Embryonic facial prominence (tissue), 1 donor: Measurements from ENCODE around the gene ZNF747.

ENCODE experiments used
- DNase-seq: peaks from one replicate; pipeline ENCODE4 v3.0.0-alpha.2; 2016; ENCODE audit errors: extremely low spot score

ZNF747 gene

DNA sequence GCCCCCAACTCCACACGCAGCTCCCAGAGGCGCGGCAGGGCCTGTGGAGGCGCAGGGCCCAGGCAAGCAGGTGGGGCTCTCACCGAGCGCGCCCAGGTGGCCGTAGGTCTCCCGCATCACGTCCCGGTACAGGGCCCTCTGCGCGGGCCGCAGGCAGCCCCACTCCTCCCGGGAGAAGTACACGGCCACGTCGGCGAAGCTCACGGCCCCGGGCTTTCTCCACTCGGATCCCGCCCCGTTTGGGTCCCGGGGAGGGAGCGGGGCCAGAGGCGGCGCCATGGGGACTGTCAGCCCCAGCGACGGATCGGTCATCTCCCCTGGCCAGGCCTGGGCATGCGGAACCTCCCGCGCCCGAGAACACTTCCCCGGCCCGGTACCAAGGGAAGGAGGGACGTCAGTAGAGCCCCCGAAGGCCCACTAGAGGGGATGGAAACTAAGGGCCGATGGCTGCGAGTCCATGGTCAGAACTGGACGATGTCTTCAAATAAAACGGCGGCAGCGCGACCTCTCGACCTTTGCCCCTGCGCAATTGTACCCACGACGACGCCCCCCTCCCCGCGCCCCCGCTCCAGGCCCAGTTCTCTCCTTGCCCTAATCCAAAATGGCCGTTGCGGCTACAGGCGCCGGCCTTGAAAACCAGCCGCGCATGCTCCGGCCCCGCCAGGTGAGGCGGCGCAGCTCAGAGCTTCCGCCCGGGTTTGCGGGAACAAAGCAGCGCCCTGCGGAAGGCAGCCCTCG lies at the start of gene ZNF747:
ZNF747 (minus strand) TSS at position 491 of the 738 bp plus-strand sequence; CDS start at position 312, 179 bp downstream.
- peak; percentile 78 for DNase-seq

DNA sequence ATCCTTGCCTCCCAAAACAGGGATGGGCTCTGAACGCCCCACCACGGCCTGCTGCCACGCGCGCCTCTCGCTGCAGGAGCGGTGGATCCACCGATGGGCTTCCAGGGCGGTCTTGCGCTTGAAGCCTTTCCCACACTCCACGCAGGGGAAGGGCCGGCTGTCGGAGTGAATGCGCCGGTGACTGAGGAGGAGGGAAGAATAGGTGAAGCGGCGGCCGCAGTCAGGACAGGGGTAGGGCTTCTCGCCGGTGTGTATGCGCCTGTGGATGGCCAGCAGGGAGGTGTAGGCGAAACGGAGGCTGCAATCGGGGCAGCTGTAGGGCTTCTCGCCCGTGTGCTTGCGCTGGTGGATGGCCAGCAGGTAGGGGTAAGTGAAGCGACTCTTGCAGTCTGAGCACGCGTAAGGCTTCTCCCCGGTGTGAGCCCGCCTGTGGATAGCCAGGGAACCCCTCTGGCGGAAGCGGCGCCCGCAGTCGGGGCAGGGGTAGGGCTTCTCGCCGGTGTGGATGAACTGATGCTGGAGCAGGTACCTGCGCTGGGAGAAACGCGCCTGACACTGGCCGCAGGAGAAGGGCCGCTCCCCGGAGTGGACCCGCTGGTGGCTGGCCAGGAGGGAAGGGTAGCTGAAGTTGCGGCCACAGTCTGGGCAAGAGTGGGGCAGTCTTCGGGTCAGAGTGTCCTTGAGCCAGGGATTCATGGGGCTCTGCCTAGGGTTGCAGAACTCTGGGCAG lies 48.1 kb upstream of the ZNF747 start:
- DNase-seq, result no peak

DNA sequence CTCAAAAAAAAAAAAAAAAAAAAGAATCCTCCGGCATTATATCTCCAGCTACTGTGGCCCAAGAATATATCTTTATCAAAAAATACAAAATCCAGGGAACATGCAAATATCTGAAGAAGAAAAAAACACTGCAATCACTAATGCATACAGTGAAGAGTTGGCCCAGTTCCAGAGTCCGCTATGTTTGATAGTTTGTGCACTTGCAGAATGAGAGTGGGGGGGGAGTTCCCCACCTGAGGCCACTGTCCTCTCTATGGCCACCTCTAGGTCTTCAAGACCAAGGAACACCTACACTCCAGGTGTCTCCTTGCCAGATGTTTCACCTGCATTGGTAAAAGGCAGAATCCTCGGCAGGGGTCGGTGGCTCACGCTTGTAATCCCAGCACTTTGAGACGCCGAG lies 46.8 kb upstream of the ZNF747 start:
- no peak for DNase-seq

DNA sequence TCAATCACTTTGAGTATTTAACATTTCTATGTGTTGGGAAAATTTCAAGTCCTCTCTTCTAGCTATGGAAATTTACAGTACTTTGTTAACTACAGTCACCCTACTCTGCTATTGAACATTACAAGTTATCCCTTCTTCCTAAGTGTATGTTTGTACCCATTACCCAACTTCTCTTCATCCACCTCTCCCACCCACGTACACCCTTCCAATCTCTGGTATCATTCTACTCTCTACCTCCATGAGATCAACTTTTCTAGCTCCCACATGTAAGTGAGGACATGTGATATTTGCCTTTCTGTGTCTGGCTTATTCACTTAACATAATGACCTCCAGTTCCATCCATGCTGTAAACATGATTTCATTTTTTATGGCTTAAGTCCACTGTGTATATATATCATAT lies 40.0 kb upstream of the ZNF747 start:
- DNase-seq, result no peak

DNA sequence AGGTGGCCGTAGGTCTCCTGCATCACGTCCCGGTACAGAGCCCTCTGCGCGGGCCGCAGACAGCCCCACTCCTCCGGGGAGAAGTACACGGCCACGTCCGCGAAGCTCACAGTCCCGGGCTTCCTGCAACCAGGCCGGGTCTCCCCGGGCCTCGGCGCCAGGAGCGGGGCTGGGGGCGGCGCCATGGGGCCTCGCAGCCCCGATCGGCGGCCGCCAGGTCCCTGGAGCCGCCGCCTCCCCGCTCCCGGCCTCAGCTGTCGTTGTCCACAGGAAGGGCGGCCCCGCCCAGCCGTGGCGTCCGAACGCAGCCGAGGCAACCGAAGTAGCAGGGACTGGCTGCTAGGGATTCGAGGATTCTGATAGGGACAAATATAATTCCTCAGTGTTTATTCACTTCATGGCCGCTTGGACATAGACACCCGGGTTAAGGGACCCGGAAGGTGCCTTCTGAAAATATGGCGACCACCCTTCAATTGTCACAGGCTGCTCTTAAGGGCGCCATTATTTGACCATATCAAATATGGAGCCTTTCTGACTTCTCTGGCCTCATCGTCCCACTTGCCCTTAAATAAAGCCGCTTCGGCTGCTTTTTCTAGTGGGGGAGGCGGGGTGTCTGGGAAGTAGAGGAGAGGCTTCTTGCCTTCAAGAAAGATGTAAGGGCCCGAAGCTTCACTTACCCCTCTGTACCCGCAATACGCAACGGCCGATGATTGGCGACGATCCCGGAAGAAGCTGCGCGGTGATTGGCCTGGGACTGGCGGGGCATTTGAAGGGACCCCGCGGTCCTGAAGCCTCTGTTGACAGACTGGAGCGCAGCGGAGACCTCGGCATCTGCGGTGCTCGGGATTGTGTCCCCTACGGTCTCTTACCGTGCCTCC lies 37.0 kb upstream of the ZNF747 start, which contains the start of gene ZNF688:
ZNF688 (minus strand) TSS at position 270 of the 878 bp plus-strand sequence; CDS start at position 185, 85 bp downstream.
- DNase-seq, result peak; percentile 96

DNA sequence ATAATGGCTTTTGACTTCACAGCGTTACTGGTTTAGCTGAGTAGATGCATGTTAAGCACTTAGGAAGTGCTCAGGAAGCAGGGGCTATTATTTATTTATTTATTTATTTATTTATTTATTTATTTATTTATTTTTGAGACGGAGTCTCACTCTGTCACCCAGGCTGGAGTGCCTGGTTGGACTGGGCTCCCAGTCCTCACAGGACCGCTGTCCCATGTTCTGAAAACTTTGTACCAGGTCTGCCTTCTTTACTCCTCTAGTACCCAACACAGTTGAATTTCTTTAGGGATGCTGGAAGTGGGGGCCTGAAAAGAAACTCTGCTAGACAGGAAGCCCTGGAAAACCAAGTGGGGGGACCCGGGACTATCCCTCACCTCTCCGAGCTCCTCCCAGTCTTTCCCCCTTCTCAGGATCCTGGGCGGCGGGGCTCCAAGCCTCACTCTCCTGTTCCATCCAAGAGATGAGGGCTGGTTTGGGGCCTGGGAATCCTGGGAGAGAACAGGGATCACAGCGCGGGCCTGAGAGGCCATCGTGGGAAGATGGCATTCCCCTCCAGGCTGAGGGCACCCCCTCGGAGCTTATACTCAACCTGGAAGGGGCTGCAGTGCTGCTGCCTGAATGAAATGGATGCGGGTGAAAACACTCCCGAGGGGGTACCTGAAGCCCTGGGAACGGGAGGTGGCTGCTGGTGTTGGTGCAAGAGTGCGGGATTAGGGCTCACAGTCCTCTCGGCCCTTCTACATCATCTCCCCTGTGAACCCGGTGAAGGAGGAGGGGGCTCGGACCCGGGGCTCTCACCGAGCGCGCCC lies 36.2 kb upstream of the ZNF747 start:
- DNase-seq, result no peak

DNA sequence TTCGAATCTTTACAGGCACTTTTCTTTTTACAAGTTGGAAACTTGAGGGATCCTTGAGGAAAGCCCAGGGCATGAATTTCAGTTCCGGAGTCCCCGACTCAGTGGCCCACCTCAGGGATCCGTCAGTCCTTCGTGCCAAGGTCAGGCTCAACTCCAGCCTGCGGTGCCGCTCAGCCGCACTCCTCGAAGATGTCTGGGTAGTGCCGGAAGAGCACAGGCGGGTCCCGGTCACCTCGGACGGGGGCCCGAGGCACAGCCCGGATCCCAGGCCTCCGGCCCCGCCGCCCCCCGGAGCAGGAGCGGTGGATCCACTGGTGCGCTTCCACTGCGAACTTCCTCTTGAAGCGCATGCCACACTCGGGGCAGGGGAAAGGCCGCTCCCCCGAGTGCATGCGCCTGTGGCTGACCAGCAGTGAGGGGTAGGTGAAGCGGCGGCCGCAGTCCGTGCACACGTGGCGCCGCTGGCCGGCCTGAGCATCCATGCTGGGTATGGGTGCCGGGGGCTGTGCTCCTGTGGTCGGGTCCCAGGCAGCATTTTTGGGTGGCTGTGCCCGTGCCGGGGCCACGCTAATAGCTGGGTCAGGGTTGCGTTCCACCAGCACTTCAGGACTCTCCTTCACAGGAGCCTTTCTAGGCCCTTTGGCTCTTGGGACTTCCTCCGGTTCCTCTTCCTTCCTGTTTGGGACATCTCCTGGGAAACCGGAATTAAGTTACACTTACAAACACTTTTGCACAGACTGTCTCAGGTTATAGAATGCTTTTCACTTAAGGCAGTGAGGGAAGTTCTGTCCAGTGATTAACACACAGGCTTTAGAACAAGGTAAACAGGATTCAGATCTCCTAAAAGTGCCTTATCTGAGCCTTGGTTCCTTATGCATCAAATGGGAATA lies 35.3 kb upstream of the ZNF747 start:
- no peak for DNase-seq

DNA sequence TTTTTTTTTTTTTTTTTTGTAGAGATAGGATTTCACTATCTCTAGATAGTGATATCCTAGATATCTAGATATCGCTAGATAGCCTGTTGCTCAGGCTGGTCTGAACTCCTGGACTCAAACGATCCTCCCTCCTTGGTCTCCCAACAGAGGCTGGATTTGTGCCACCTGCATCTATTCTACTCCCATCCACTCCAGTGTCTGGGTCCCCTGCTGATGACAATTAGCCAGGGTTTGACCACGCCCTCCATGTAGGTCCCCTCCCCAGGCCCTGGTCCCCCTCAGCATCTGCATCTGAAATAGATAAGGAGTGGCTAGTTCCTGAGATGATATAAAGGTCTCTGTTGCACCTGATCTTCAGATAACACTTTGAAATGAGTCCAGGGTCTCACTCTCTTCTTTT lies 34.6 kb upstream of the ZNF747 start:
- DNase-seq, result no peak

DNA sequence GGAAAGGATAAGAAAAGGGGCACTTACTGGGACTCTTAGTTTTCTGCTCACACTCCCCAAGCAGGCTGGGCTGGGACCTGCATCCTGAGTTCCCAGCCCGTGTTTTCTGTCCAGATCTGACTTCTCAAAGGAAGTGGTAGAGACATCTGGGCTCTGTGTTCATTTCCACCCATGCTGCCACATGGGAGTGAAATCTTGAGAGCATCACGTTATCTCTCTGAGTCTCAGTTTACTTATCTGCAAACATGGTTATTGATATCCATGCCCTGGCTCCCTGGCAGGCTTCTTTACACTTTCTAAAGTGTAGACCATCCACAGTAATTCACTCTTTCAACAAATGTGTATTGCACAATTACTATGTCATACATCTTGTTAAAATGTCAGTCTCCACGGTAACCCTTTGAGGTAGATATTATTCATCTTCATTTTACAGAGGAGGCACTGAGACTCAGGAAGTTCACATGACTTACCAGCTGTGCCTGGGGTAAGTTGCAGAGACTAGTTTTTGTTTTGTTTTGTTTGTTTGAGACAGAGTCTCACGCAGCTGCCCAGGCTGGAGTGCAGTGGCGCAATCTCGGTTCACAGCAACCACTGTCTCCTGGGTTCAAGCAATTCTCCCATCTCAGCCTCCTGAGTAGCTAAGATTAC lies 33.5 kb upstream of the ZNF747 start:
- no peak for DNase-seq

DNA sequence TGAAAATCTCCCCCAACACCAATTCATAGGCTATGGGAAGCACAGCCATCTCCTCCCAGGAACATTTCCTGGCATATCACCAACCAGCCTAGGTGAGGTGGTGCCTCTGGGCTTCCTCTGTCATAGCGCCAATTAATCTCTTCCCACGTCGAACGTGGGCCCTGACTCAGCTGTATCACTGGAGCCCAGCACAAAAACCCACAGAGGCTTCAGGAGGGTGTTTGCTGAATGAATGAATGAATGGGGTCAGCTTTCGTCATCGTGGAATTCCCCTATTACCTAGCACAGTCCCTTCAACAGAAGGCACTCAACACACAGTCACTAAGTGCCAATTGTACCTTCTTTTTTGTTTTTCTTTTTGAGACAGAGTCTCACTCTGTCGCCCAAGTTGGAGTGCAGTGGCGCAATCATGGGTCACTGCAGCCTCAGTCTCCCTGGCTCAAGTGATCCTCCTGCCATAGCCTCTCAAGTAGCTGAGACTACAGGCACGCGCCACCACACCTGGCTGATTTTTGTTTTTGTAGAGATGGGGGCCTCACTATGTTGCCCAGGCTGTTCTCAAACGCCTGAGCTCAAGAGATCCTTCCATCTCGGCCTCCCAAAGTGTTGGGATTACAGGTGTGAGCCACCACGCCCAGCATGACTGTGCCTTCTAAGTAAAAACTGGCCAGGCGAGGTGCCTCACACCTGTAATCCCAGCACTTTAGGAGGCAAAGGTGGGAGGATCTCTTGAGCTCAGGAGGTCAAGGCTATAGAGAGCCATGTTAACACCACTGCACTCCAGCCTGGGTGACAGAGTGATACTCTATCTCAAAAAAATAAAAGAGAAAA lies 32.7 kb upstream of the ZNF747 start:
- no peak for DNase-seq

DNA sequence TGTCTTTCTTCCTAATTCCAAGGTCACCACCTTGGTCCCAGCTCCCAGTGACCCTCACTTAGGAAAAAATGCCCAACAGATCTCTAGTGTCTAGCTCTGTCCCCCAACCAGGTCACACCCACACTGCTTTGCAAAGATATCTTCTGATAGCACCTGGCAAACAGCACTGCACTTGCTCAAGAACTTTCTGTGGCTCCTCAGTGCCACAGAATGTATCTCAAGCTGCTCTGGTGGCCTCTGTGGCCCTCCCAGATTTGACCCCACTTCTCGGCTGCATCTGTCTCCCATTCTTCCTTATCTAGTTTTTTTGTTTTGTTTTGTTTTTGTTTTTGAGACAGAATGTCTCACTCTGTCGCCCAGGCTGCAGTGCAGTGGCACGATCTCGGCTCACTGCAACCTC lies 31.9 kb upstream of the ZNF747 start:
- no peak for DNase-seq

DNA sequence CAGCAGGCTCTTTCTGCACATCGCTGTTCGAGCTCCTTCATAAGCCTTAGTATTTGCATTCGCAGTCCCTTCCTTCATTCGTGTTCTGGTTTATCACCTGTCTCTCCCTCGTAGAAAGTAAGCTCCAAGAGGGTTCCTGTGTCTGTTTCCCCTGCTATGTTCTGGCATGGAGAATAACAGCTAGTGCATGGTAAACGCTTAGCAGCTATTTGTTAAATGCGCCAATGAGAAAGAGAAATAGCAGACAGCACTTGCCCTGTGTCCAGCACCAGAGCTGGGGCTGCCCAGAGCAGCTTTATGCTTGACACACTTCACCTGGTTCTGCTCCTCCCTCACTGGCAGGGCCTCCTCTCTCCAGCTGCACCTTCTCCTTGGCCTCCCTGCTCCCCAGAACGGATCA lies 31.3 kb upstream of the ZNF747 start:
- no peak for DNase-seq

DNA sequence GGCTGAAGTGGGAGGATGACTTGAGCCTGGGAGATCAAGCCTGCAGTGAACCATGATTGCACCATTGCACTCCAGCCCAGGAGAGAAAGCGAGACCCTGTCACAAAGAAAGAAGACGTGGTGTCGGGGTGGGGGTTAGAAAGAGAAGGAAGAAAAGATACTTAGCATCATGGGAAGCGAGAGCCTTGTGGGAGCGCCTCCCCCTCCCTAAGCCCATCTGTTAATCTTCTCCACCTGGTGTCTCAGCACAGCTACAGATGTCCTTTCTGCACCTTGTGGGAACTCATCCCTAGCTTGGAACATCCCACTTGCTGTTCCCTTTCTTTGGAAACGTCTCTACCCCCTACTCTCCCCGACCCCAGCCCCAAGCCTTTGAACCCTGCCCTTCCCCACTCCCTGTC lies 30.9 kb upstream of the ZNF747 start:
- DNase-seq, result no peak

DNA sequence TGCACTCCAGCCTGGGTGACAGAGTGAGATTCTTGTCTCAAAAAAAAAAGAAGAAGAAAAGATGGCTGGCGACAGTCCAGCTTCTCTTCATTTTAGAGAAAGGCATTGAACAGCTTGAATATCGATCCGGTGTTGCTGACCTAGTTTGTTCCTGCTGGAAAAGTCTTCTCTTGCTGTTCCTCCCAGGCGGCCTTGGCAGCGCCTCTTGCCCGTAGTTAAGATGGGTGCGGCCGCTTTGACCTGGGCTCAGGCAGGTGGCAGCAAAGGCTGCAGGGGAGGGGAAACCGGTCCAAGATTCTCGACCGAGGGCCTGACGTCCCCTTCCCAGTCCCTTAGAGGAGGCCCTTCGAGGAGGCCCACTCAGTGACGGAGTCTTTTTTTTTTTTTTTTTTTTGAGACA lies 27.4 kb upstream of the ZNF747 start:
- DNase-seq, result no peak

DNA sequence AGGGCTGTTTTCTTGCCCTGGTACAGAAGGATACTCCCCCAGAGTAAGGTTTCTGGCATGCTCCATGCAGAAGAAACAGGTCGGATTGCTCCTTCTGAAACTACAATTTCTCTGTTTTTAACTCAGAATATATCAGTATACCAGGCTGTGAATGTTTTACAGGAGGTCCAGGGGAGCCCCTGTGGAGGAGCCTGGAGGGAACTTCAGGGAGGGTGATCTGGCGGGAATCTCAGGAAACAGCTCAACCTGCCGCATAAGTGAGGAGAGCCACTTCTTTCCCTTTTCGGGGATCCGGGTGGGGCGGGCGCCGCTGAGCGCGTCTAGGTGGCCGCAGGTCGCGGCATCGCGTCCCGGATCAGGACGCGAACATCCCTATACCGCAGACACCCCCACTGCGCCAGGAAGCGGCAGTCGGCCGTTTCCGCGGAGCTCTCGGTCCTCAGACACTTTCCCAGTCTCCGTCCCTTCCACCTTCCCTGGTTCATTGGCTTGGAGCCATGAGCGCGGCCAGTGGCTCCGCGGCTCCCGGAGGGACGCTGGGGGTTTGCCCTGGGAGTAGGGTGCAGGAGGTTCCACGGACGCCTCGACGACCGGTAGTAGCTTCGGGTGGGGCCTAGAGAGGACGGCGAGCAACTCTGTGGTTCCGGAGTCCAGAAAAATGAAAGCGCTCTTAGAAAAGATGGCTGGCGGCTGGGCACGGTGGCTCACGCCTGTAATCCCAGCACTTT lies 26.6 kb upstream of the ZNF747 start:
- DNase-seq, result no peak

DNA sequence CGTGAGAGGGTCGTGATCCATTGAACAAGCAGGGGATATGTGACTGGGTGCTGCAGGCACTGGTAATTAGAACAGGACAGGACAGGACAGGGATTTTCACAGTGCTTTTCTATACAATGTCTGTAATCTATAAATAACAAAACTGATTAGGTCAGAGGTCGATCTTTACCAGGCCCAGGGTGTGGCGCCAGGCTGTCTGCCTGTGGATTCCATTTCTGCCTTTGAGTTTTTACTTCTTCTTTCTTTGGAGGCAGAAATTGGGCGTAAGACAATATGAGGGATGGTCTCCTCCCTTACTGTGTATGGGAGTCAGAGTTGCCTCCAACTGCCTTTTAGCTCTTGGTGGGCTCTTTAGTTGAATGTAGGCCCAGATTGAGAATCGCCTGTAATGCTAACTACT lies 25.0 kb upstream of the ZNF747 start:
- DNase-seq, result no peak

DNA sequence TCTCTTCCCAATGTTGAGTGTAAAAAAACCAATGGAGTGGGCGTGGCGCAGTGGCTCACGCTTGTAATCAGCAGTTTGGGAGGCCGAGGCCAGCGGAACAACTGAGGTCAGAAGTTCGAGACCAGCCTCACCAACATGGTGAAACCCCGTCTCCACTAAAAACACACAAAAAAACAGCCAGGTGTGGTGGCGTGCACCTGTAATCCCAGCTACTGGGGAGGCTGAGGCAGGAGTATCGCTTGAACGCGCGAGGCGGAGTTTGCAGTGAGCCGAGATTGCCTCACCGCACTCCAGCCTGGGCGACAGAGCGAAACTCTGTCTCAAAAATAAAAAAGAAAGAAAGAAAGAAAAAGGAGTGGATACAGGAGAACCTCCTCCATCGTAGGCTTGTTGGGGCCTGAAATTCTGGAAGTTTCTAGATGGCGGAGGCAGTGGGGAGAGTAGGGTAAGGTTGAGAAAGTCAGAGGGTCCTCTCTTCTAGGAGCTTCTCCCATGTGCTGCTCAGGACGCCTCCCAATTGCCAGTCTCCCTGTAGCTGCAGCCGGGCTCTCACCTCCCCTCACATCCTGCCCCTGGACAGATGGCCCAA lies 24.2 kb upstream of the ZNF747 start:
- no peak for DNase-seq
